ENCODE results near the gene ADAMTS6.

- TF ChIP-seq CTCF (tag by site-specific recombination; IDR thresholded peaks at IDR 0.05) (no peak), ZNF580 (tag by site-specific recombination; IDR thresholded peaks at IDR 0.05) (no peak), ZNF324 (tag by site-specific recombination; IDR thresholded peaks at IDR 0.05) (no peak), ZNF311 (tag by site-specific recombination; IDR thresholded peaks at IDR 0.05; ENCODE audit: borderline replicate concordance) (no peak), ZSCAN4 (tag by site-specific recombination; IDR thresholded peaks at IDR 0.05) (no peak), ZNF626 (tag by site-specific recombination; IDR thresholded peaks at IDR 0.05) (no peak), ZNF707 (tag by site-specific recombination; IDR thresholded peaks at IDR 0.05) (no peak), ZNF843 (tag by site-specific recombination; IDR thresholded peaks at IDR 0.05) (peak; percentile 49; the same call in 1 of the 2 replicates), ZNF549 (tag by site-specific recombination; IDR thresholded peaks at IDR 0.05) (no peak), INSM2 (tag by site-specific recombination; IDR thresholded peaks at IDR 0.05) (no peak), ZNF488 (tag by site-specific recombination; IDR thresholded peaks at IDR 0.05) (no peak), ZNF24 (tag by site-specific recombination; IDR thresholded peaks at IDR 0.05) (no peak)
These were observed 3.4 kb downstream of the ADAMTS6 start for GRCh38 chr5:65478336-65478735.

Measured in HEK293 (cell line).